Thyroid gland (tissue), 4 donors: ENCODE results near the gene GRIA1.

Source experiments
- CTCF ChIP-seq, 6 experiments: fragments of 200-600 bp in 3 of 6; fragments of 450-650 bp in 3 of 6; sonication (generic) in 3 of 6; IDR thresholded peaks; one replicate each; pipeline ENCODE4 v1.5.1; 2016 to 2019; ENCODE audit warnings: antibody characterized with exemption in 6 of 6, mild to moderate bottlenecking in 2 of 6, inconsistent platforms in 1 of 6, moderate library complexity in 1 of 6
- POLR2A ChIP-seq, 2 donors: fragments of 450-650 bp; IDR thresholded peaks; one replicate each; pipeline ENCODE4 v1.6.1; 2017; ENCODE audit warnings: antibody characterized with exemption in 2 of 2, mild to moderate bottlenecking in 2 of 2, moderate library complexity in 1 of 2

- TF ChIP-seq CTCF (IDR thresholded peaks at IDR 0.05) (no peak), POLR2A (IDR thresholded peaks at IDR 0.05) (no peak)
Observed at GRCh38 chr5:153625826-153626354, 135.4 kb downstream of the GRIA1 start.
